NCI-H2029 treated with DMSO at 0.1 percent for 48 hours (cell line): Measurements from ENCODE around the gene GZF1.

Experiments
- DNase-seq: peaks from one replicate; lab custom pipeline; 2025; lab: John Stamatoyannopoulos, UW

GZF1 gene

DNA sequence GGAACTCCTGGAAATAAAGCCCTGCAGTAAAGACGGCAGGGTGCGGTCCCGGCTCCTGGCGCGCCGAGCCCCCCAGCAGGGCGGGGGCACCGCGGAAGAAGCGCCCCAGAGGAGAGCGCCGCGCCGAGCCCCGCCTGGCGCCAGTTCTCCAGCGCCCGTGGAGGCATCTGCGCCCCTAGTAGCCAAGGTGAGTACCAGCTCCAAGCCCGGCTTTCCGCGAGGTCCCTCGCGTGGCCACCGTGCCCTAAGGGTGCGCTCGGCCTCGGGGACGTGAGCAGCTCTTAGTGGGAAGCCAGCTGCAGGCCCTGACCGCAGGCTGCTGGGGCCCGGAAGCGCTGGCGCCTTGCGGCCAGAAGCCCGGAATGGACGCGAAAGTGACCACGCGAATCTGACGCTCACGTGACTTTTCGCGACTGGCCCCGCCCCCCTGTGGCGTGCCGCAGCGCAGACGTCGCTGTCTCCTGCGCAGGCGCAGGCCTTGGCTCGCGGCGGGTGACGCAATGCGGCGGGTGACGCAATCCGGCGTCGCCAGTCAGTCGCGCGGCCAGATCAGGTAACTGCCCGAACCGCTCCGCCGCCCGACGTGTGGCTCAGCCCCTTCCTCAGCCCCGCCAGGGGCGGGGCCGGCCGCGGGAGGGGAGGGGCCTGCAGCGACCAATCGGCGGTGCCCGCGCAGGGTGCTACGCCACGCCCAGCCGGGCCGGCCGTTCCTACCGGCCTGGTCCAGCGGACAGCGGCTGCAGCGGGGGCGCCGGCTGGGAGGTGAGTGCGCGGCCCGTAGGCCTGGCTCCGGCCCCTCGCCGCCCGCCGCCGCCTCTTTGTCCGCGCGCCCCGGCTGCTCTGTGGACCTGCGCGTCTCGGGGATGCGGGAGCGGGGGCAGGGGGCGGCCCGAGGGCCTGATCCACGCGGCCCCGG, at the start of gene GZF1:
Gene GZF1, plus strand, starts transcription at position 707 of the 916 bp plus-strand sequence. CDS start 2,202 bp downstream, outside the sequence.
- DNase-seq: peak; percentile 89

DNA sequence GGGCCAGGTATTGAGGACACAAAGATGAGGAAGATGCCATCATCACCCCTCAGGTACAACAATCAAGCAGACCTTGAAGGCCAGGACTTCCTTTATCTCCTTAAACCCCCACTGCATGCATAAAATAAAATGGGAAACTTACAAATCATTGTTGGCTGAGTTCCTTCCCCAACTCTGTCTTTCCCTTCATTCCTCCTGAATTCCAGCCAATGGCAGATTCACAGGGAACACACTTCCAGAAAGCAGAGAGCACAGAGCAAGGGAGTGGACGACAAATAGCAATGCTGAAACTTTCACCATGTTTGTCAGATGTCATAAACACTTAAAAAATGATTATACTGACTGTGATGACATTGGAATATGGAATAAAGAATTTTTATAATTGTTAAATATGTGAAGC, 48.7 kb upstream of the GZF1 start:
- DNase-seq: no peak

- no peak for DNase-seq
These were observed 47.3 kb upstream of the GZF1 start for GRCh38 chr20:23314699-23315098.

GRCh38 chr20:23315099-23315498, 46.9 kb upstream of the GZF1 start:
- DNase-seq: no peak

GRCh38 chr20:23316626-23317025, 45.4 kb upstream of the GZF1 start:
- DNase-seq: no peak

DNA sequence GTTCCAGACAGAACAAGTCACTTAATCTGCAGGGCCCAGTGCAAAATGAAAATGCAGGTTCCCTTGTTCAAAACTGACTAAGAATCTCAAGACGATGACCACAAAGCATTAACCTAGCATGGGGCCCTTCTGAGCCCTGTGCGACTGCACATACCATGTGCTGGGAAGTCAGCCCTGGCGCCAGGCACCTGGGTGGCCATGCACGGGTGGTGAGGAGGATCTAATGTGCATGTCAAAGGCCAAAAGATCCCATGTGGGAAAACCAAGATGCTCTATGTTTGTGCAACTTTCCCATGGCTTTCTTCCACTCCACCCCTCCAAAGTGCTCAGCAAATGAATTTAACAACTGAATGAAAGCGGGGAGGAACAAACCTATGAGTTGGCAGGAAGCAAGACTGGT, 44.9 kb upstream of the GZF1 start:
- DNase-seq: no peak

GRCh38 chr20:23318347-23318746, 43.6 kb upstream of the GZF1 start:
- no peak for DNase-seq

DNA sequence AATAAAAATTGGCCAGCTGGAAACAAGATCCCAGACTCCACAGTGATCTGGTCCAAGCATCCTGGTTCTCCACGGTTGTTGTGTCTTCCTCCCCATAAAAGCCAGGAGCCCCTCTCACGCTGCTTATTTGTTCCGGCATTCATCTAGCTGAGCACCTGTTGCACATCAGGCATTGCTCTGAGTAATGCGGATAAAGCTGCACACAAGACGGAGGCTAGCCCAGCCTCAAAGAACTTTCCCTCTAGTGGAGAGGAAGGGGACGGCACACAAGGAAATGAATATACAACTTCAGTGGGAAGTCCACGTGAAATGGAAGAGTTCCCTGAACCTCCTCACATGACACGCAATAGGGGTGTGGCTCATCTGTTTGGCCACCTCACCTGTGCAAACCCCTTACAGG, 41.7 kb upstream of the GZF1 start:
- no peak for DNase-seq

- no peak for DNase-seq
These were observed 36.9 kb upstream of the GZF1 start for GRCh38 chr20:23325107-23325506.

DNA sequence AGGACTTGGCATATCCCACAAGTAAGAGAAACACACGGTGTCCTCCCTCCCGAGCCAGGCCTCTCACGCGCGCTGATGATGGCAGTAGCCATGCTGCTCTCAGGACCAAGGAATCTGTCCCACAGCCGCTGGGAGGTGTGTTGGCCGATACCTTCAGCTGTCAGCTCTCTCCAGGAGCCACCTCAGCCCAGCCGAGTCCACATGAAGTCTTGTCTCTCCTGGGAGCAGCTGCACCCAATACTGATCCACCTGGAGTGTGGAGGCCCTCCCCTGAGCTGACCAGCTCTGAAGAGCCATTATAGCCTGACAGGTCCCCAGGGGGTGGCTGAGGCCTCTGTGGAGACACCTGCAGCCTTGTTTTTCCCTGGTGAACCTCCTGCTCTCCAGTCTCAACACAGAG, 35.2 kb upstream of the GZF1 start:
- no peak for DNase-seq

- DNase-seq: no peak
These were observed 34.2 kb upstream of the GZF1 start for GRCh38 chr20:23327617-23328333.

GRCh38 chr20:23331450-23332350, 30.3 kb upstream of the GZF1 start:
- no peak for DNase-seq

DNA sequence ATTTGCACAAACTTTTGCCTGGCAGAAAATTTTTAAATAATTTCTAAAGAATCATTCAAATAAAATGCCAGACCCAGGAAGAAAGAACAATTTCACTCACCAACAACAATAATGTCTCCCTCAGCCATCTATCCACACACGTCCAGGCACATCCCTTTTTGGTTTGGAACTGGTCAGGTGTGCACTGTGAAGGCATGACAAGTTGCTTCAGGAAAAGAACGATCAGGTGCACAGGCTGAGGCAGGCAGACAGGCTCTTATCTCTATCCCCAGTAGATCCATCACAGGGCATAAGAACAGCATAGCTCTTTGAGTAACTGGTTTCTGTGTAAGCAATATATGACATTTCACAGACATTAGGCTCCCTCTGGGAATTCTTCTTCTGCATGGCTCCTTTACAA, 29.5 kb upstream of the GZF1 start:
- no peak for DNase-seq

GRCh38 chr20:23334111-23334510, 27.9 kb upstream of the GZF1 start:
- no peak for DNase-seq

DNA sequence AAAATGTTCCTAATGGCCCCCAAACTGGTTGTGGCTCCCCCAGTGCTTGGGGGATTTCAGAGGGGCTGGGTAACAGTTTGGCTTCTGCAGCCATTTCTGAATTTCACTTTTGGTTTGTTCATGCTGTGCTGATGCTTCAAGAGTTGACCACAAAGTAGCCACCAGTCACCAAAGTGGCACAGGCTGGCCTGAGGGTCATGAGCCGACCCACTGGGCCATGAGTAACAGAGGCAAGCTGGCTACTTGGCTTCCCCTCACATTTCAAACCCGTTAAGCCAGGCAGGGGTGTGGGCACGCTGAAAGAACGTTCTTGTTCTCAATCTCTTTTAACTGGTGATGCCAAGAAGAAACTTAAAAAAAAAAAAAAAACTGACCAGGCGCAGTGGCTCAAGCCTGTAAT, 26.5 kb upstream of the GZF1 start:
- no peak for DNase-seq

GRCh38 chr20:23336476-23336875, 25.5 kb upstream of the GZF1 start:
- no peak for DNase-seq

GRCh38 chr20:23337312-23337711, 24.7 kb upstream of the GZF1 start:
- DNase-seq: no peak

- no peak for DNase-seq
These were observed 22.0 kb upstream of the GZF1 start for GRCh38 chr20:23339986-23340385.

DNA sequence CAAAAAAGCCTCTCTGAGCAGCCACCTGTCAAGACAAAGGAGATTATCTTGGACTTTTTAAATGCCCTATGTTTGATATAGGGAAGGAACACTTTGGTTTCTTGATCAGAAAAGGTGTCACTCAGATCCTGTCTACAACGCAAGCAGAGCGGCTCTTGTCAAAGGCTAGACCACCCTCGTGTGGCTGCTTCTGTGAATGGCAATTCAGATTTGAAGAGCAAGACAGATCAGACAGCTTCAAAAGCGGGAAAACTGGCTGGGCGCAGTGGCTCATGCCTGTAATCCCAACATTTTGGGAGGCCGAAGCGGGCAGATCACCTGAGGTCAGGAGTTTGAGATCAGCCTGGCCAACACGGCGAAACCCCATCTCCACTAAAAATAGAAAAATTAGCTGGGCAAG, 21.5 kb upstream of the GZF1 start:
- DNase-seq: no peak

GRCh38 chr20:23341073-23341472, 20.9 kb upstream of the GZF1 start:
- no peak for DNase-seq

GRCh38 chr20:23343590-23343989, 18.4 kb upstream of the GZF1 start:
- no peak for DNase-seq

GRCh38 chr20:23344336-23344735, 17.6 kb upstream of the GZF1 start:
- DNase-seq: no peak
